GM19468 (cell line): Measurements from ENCODE around the gene ZPLD1.

Source experiments
- ATAC-seq: cut with Tn5 transposase; IDR thresholded peaks from one replicate; pipeline ENCODE4 v1.9.1; 2021; ENCODE audit warnings: mild to moderate bottlenecking, moderate library complexity, moderate number of reproducible peaks; ENCODE audit not compliant: unreplicated experiment; ENCODE audit errors: extremely low read depth

The ZPLD1 gene

GRCh38 chr3:102521246-102521645 is 86.4 kb downstream of the ZPLD1 start:
- ATAC-seq: no peak

GRCh38 chr3:102525624-102526023 is 90.8 kb downstream of the ZPLD1 start:
- no peak for ATAC-seq

GRCh38 chr3:102526865-102527264 is 92.0 kb downstream of the ZPLD1 start:
- no peak for ATAC-seq

- no peak for ATAC-seq
These were observed 93.9 kb downstream of the ZPLD1 start for GRCh38 chr3:102528727-102529126.
